Cerebellar nuclear complex (tissue), 1 donor: Measurements from ENCODE around the gene FREM1.

Experiments used
- DNase-seq, 2 experiments: peaks; one replicate each; lab custom pipeline; 2025; lab: John Stamatoyannopoulos, UW

The FREM1 gene

DNA sequence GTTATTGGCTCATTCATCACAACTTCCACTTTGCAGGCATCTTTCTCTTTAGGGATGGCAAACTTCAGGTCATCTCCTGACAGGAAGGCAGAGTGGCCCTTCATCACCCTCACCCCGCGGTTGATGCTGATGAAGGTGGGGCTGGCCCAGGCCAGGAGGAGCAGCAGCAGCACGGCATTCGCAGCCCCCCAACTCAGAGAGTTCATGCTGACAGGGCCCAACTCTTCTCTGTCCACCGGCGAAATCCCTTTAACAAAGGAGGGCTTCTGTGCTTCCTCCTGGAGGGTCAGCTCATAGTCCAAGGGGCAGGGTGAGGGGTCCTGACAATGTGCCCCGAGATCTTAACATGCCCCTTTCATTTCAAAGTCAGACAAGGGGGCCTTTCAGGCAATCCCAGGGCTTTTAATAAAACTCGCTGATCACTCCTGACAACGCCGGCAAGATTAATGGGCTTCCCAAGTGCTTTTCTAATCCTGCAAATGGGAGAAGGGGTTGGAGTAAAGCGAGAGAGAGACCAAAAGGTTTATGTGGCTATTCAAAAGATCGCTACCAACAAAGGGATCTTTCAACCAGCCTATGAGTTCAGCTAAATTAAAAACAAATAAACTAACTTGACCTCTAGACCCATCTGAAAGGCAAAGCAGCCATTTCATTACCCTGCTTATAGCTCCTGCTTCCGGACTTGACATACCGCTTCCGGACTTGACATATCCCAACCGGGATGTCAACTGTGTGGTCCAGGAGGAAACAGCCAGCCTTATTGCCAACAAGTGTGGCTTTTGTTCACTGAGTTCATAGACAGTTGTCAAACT is 41.2 kb downstream of the FREM1 start:
- DNase-seq: no peak

- DNase-seq: no peak
Observed at GRCh38 chr9:14868418-14868771, 41.8 kb downstream of the FREM1 start.

GRCh38 chr9:14866200-14866749 is 44.0 kb downstream of the FREM1 start:
- no peak for DNase-seq

DNA sequence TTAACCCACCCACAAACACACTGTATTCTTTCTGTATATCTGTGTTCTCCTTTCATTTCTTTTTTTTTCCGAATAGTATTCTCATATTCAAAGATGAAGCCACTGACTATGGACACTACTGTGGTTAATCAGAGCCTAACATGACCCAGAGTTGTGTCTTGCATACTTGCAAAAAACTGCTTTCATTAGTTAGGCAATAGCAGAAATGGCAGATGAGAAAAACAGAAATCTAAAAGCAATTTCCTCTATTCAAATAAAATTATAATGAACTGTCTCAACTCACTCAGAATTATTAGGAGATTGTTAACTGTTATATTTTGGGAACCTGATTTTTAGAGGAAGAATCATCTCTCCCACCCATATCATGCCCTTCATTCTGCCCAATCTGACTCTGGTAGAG is 45.9 kb downstream of the FREM1 start:
- no peak for DNase-seq

DNA sequence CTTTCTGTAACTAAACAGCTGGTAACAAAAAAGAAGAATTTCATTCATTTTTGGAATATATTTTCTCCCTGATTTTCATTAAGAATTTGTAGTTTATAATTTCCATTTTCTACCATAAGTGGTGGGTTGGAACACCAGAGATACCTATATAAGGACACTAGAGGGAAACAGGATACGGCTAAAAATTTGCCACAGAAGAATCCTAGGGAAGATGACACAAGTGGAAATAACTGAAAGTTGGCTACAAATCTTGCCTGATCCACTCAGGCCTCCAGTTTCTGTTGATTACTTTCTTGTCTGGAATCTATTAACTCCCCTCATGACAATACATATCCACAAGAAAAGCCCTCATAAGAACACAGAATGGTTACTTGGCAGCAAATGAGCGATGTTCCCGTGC is 46.8 kb downstream of the FREM1 start:
- no peak for DNase-seq

DNA sequence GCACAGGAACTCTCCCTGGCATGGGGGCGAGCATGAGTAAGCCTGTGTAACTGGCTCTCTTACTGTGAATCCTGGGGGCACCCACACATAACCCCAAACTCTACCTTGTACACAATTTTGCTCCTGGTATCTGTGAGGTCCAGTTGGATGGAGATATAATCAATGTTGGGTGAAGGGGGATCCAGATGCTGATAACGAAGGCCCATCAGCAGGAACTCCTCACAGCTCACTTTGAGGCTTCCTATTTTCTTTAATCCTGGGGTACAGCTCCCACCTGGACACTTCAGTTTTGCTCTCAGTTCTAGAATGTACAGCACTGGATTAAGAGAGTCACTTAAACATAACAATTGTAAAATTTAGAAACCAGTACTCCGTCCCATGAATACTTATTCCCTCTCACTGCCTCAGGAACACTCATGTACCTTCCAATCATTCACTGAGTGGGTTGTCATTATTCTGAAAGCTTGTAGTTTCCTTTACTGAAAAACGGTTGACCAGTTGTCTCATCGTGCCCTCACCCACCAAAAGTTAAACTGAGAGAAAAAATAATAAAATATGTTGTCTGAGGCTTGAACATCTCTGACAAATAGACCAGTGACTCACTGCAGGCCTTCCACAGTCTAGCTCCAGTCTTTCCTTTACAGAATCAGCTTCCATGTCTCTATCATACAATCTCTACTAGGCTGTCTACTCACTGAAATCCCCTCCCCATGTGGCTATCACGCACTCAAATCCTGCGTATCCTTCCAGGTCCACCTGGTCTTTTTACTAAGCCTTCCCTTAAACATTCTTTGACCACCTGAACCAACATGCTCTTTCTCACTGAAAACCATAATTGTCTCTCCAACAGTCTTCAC is 52.6 kb downstream of the FREM1 start:
- DNase-seq: no peak

GRCh38 chr9:14849851-14850250 is 60.4 kb downstream of the FREM1 start:
- no peak for DNase-seq

DNA sequence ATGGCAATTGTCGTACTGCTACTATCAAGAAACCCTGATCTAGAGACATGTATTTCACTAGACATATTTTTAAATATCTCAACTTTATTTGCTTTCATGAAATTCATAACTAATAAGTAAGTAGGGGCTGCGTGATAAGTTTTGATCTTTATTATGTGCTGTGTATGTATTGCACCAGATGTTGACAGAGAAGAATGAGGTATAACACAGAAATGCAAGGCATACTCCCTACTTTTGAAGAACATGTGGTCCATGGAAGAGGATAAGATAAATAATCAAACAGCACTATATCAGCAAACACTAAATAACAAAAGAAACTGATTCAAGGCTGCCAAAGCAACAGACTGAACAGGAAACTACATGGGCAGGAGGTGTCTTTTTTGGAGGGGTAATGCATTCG is 60.9 kb downstream of the FREM1 start:
- DNase-seq: no peak

GRCh38 chr9:14846871-14847311 is 63.3 kb downstream of the FREM1 start:
- no peak for DNase-seq

- DNase-seq: no peak
Observed at GRCh38 chr9:14843163-14843562, 67.1 kb downstream of the FREM1 start.

DNA sequence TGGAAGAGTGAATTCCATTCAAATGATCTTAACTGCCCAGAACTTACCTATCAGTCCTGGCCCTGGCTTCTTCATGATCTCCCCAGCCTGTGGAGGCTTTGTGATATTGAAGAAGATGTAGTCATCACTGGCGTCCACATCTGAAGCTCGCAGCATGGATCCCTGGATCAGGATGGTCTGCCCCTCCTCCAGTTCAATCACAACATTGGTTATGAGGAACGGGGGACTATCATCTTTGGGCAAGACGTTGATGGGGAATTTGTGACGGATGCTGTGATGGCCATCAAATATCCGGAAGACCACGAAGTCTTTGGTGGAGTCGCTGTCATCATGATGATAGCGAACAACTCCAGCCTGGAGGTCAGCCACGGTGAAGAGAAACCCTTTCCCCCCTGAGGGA is 68.0 kb downstream of the FREM1 start:
- DNase-seq: no peak

DNA sequence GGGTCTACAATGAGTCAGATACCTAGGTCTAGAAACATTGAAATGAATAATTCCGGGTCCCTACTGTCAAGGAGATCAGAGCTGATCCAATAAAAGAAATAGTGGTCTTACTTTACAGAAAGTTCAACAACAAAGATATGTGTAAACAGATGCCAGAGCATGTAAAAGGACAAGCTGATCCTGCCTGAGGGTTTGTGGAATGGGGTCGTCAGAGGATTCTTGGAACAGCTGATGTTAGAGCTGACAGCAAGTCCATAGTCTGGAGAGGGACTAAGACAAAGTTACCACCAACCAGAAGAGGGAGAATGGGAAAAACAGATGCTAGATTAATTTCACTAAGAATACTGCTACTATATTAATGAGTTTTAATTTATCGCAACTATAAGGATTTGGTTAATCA is 71.5 kb downstream of the FREM1 start:
- no peak for DNase-seq

DNA sequence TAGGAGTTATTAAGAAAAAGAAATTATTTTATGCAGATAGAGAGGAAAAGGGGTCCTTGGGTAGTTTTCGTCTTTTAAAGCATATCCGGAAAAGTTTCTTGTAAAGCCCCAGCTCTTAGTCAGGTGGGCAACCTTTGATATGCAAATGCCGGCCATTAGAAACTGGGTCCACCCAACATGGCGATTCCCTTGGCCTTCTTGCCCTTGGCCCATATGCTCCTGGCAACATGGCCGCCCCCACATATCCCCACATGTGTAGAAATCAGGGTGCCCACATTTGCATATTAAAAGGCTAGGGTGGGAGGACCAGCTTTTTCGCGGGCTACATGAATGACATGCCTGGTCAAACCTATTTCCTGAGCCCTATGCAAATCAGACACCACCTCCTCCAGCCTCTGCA is 73.3 kb downstream of the FREM1 start:
- no peak for DNase-seq

DNA sequence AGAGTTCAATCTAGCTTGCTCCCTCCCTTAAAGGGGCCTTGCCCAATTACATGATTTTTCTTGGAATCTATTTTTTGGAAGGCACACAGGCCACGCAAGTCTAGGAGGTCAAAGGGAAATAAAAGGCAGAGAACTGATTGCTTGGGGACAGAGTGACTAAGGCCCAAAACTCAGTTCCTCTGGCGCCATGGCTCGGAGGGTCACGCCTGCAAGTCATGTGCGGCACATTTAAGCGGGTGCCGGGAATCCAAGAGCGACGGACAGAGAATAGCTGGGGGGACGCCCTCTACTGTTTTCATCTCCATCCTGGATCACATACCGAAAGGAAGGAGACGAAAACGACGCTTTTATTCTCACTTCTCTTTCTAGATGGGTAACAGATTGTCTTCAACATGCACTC is 78.6 kb downstream of the FREM1 start:
- no peak for DNase-seq

DNA sequence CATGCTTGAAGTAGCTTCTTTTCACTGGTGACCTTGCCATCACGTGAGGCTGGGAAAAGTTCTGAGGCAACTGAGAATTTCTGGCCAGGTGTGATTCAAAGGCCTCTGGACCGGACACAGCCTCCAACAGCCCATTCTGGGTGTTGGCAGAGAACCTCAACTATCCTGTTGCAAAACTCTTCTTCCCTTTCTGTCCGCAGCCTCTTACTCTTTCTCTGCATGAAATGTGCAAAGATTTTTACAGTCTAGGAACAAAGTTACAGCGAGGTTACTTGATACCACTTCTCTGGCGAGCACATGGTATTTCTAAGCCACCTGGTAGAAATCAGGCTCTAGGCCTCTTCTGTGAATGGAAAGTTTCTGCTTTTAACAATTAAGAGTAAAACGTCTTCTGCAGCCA is 79.2 kb downstream of the FREM1 start:
- DNase-seq: no peak

- DNase-seq: no peak
Observed at GRCh38 chr9:14830057-14830456, 80.2 kb downstream of the FREM1 start.

GRCh38 chr9:14829204-14829603 is 81.0 kb downstream of the FREM1 start:
- no peak for DNase-seq

DNA sequence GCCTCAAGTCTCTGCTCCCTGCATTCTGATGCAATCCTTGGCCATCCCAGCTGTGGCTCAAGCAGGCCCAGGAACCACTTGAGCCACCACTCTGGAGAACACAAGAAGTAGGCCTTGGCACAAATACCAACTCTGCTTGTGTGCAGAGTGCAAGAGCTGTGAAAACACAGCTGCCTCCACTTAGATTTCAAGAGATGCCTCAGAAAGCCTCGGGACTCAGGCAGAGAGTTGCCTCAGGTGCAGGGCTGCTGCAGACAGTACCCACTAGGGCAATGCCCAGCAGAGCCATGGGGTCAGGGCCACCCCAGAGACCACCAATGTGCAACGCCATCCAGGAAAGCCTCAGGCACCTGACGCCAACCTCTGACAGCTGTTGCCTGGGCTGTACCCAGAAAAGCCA is 82.4 kb downstream of the FREM1 start:
- DNase-seq: no peak

GRCh38 chr9:14824481-14824880 is 85.7 kb downstream of the FREM1 start:
- no peak for DNase-seq

- no peak for DNase-seq
Observed at GRCh38 chr9:14823800-14824199, 86.4 kb downstream of the FREM1 start.

- DNase-seq: no peak
Observed at GRCh38 chr9:14822666-14823065, 87.6 kb downstream of the FREM1 start.

DNA sequence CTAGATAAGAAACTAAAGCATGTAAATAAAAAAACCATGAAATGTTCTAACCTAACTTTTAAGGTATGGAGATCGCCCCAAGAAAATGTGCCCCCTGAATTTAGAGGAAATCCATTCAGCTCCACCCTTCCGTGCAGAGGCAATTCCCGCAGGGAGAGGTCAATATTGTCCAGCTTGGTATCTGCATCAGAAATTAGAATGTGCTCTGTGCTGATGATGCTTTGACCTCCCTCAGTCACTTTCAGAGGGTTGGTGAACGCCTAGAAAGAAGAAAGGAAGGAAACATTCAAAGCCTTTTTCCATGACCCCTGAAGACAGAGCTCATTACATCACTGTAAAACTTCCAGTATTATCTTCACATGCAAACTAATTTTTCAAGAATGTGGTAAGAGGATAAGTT is 91.0 kb downstream of the FREM1 start:
- DNase-seq: no peak

GRCh38 chr9:14814249-14814628 is 96.0 kb downstream of the FREM1 start:
- no peak for DNase-seq
